Right hindlimb (tissue), 1 donor: ENCODE results near the gene CLDN5.

Source experiments
- DNase-seq: peaks from one replicate; pipeline ENCODE4 v3.0.0-alpha.2; 2018

The CLDN5 gene

GRCh38 chr22:19520566-19521305 lies 3.5 kb downstream of the CLDN5 start:
- DNase-seq = no peak

- DNase-seq = no peak
These were observed 4.2 kb downstream of the CLDN5 start for GRCh38 chr22:19520007-19520406.

- no peak for DNase-seq
These were observed 4.9 kb downstream of the CLDN5 start for GRCh38 chr22:19519041-19519926.

DNA sequence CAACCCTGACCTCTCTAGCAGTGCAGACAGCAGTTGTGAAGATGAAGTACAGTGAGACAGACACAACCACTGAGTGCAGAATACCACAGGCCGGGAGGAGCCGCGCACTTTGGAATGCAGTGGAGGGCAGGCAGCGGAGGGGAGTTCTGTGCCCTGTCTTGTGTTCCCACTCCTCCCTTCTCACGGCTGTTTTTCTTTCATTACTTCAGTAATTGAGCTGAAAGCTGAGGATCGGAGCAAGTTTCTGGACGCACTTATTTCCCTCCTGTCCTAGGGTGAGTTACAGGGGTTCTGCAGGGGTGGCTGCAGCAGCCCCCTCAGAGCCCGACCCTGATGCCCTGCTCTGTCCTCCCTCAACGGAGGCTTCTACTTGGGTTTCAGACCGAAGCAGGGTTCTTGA lies 5.6 kb downstream of the CLDN5 start:
- no peak for DNase-seq

DNA sequence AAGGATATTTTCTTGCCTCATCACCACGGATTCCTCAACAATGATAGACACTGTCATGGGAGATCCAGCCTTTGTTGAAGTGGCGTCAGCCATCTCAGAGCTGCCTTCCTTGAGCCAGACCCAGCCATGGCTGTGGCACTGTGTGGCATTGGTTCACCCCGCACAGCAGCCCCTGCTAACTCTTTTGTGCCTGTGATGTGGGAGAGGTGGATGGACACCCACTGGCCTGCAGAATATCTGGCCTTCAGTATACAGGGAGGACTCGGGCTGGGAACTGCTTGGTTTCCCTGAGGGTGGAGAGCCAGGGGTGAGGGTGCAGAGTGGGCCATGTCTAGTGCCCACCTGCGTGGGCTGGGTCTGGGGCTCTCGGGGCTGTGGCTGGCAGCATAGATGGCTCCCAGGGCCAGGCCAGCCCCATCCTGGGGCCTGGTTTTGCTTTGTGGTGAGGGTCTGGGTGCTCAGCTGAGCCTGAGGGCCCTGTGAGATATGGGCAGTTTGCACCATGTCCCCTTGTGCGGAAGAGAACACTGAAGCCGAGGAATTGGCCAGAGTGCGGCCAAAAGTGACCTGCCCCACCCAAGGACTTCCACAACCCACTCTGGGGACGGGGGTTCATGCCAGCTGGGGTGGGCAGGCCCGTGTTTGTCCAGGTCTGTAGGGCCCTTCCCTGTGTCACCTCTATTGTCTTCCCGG lies 6.1 kb downstream of the CLDN5 start:
- DNase-seq = no peak

- no peak for DNase-seq
These were observed 7.1 kb downstream of the CLDN5 start for GRCh38 chr22:19517171-19517500.

DNA sequence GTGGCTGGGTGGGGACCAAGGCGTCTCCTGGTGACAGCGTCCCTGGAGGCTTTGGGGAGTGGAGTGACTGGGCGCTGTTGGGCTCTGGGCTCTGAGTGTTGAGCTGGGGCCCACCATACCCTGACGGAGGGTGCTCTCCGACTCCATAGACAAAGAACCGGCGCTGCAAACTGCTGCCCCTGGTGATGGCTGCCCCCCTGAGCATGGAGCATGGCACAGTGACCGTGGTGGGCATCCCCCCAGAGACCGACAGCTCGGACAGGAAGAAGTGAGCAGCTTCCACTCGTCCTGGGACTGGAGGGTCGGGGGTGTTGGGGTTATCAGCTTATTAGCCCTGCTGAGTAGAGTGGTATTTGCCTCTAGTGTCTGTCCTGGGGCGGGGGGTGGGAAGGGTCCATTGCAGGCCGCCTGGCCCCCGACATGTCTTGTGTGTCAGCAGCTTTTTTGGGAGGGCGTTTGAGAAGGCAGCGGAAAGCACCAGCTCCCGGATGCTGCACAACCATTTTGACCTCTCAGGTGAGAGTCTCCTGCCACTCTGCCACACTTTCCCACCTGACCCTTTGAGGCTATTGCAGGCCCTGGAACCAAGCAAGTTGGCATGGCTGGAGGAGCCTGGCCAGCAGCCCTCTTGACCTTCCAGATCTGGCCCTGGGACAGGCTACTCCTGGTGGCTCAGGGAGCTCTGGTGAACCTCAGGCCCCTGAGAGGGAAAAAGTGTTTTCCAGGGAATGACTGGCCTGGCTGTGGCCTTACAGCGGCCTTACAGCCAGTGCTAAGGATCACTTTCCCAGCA lies 7.6 kb downstream of the CLDN5 start:
- no peak for DNase-seq

DNA sequence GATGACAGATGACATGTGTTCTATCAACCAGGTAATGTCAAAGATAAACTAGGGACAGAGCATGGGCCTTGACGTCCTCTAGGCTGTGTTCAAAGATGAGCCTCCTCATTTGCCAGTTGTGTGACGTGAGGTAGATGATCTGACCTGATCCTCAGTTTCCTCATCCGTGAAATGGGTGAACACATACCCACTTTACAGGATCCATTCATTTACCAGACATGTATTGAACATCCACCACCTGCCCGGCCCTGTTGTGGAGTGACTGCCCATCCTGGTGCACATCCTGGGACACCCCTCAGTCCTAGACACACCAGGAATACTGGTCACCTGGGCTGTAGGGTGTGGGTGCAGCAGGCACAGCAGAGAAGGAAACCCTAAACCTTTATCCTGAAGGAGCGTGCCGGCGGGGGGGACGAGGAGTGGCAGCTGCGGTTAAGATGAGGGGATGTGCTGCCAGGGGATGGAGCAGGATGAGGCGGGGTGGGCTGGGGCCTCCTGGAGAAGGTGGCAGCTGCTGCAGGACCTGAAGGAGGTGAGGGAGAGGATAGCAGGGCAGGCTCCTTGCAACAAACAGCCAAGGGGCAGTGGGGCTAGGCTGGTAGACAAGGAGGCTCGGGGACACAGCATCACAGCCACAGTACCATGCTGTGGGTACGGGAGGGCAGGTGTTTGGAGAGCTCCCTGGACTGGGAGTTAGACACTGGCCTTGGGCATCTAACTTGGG lies 8.4 kb downstream of the CLDN5 start:
- DNase-seq = no peak

GRCh38 chr22:19514831-19515565 lies 9.2 kb downstream of the CLDN5 start:
- no peak for DNase-seq

GRCh38 chr22:19513823-19514222 lies 10.4 kb downstream of the CLDN5 start:
- DNase-seq = no peak

GRCh38 chr22:19510919-19511341 lies 13.3 kb downstream of the CLDN5 start:
- DNase-seq = no peak

DNA sequence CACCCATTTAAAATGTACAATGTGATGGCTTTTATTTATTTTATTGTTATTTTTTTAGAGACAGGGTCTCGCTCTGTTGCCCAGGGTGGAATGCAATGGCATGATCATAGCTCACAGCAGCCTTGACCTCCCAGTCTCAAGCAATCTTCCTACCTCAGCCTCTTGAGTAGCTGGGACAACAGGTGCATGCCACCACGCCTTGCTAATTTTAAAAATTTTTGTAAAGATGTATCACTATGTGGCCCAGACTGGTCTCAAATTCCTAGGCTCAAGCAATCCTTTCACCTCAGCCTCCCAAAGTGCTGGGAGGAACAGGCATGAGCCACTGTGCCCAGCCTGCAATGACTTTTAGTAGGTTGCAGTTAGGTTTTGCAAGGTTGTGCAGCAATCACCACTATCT lies 14.3 kb downstream of the CLDN5 start:
- DNase-seq = no peak

- no peak for DNase-seq
These were observed 15.0 kb downstream of the CLDN5 start for GRCh38 chr22:19509191-19509590.

DNA sequence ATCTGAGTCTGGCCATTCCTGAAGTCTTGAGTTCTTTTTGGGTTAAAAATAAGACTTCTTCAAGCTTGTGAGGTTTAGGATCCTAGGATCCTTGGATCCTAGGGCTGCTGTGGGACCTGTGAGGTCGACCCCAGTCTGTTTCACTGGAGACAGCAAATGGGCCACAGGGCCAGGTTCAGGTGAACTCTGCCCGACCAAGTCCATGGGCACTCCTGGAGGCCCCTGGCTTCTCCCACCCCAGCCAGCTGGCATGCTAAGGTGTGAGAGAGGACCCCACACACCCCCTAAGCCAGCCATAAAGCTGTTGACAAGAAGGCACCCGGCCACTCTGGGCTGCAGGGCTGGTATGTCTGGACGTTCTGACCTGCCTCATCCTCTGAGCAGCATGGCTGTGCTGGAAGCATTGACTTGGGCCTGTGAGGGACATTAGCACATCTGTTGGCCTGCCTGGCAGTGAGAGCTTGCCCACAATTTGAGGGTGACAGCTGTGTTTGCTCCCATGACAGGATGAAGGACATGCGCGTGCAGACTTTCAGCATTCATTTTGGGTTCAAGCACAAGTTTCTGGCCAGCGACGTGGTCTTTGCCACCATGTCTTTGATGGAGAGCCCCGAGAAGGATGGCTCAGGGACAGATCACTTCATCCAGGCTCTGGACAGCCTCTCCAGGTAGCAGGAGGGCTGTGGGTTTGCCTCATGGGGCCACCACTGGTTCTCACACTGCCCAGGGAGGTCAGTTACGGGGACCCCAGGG lies 16.0 kb downstream of the CLDN5 start:
- DNase-seq = no peak

GRCh38 chr22:19507534-19507861 lies 16.7 kb downstream of the CLDN5 start:
- no peak for DNase-seq

DNA sequence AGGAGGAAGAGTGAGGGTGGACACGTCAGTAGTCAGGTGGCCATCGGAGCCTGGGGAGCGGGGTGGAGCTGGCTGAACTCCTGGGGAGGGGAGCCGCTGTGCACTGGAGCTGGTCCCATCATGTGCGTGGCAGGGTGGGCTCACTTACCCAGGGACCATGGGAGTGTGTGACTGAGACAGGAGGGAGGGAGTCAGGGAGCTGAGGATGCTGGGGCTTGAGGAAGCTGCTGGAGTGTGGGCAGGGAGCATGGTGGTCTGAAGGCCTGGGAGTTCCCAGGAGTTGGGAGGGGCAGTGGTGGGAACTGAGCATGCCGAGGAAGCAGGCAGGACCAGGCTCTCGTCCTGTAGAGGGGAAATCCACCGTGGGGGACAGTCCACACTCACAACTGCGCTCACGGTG lies 18.0 kb downstream of the CLDN5 start:
- DNase-seq = no peak

DNA sequence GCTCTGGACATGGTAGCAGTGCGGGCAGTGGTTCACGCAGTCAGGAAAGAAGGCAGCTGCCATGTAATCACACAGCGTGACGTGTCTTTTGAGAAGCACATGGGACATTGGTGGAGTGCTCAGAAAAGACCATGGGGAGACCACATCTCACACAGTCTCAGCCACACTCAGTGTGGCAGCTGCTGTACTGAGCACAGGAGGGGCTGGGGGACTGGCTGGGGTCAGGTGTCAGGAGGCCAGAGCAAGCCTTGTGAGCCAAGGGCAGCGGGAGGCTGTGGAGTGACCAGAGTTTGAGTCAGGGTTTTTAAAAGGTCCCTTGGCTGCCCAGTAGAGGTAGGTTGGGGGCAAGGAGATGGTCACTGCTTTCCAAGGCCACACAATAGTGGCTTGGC lies 18.5 kb downstream of the CLDN5 start:
- DNase-seq = no peak

- no peak for DNase-seq
These were observed 19.1 kb downstream of the CLDN5 start for GRCh38 chr22:19504900-19505734.

GRCh38 chr22:19503869-19504268 lies 20.3 kb downstream of the CLDN5 start:
- DNase-seq = no peak

GRCh38 chr22:19503367-19503766 lies 20.8 kb downstream of the CLDN5 start:
- no peak for DNase-seq
